Right lobe of liver (tissue), 6 donors: Measurements from ENCODE around the gene PRR16. TPM values are rescaled to one million over a fixed set of nuclear protein-coding genes. Genes with fewer than 3 reads are reported as not detected.

Source experiments
- ATAC-seq, 4 donors: fragments of 200-7000 bp; cut with Tn5 transposase; one replicate each; pipeline ENCODE4 v1.9.1; 2020; ENCODE audit warnings: mild to moderate bottlenecking in 4 of 4, moderate library complexity in 4 of 4
- DNase-seq, 3 donors: peaks; one replicate each; pipeline ENCODE4 v3.0.0-alpha.2; 2020
- H3K27ac ChIP-seq, 3 donors: fragments of 200-600 bp; one replicate each; pipeline ENCODE4 v1.8.0; 2022
- H3K27me3 ChIP-seq, 2 donors: fragments of 200-600 bp; one replicate each; pipeline ENCODE4 v1.8.0; 2022
- H3K36me3 ChIP-seq, 4 donors: fragments of 200-600 bp; sonication (generic) in 1 of 4; one replicate each; pipeline versions ENCODE4 v1.5.1 to v1.8.0; 2017 to 2022; ENCODE audit warnings: control low read depth in 1 of 4
- H3K4me1 ChIP-seq, 4 donors: fragments of 200-600 bp; sonication (generic) in 1 of 4; one replicate each; pipeline versions ENCODE4 v1.5.1 to v1.8.0; 2017 to 2022; ENCODE audit warnings: control low read depth in 1 of 4
- H3K4me3 ChIP-seq, 3 donors: fragments of 200-600 bp; one replicate each; pipeline ENCODE4 v1.8.0; 2022
- H3K9me3 ChIP-seq, 4 donors: fragments of 200-600 bp; sonication (generic) in 1 of 4; one replicate each; pipeline versions ENCODE4 v1.5.1 to v1.8.0; 2017 to 2022; ENCODE audit warnings: control low read depth in 1 of 4
- POLR2A ChIP-seq: fragments of 450-650 bp; IDR thresholded peaks from one replicate; pipeline ENCODE4 v1.6.1; 2017; ENCODE audit warnings: antibody characterized with exemption, mild to moderate bottlenecking
- WGBS: methylation state at CpG from one replicate; pipeline ENCODE4 v1.1.6; 2018; ENCODE audit warnings: low coverage, low lambda C conversion rate; ENCODE audit not compliant: insufficient coverage; ENCODE audit errors: missing lambda C conversion rate; 5-methylcytosine and 5-hydroxymethylcytosine counted together
- intact Hi-C, 2 donors: fragments of 100-400 bp; cut with DNase I; formaldehyde crosslinking; loops; one replicate each; pipeline versions ENCODE4 v1.11.2 to v1.14.1; 2022
- total RNA-seq, 6 experiments: library from RNA; depleted of rRNA in 2 of 6; stranded (reverse); fragments of >200 nt in 2 of 6; fragmentation: NEBNext Ultra II Directional in 3 of 6; extraction: Animal tissue kit (Norgen Biotek cat#: 25700) in 3 of 6; gene quantifications; one replicate each; pipeline versions ENCODE4 v1.1.0 to v1.2.4, GENCODE V29; 2016 to 2023
- TF ChIP-seq, protein P1 (sequence below), 4 donors: fragments of 200-600 bp in 3 of 4; fragments of 450-650 bp in 1 of 4; IDR thresholded peaks; one replicate each; pipeline versions ENCODE4 v1.5.1 to v1.8.0; 2016 to 2022; ENCODE audit warnings: antibody characterized with exemption in 4 of 4, mild to moderate bottlenecking in 2 of 4
- donor health status: DM: no; HTN: yes; CAD: no.
- donor health status: DM: no; HTN: no; CAD: no.
- donor health status: DM: no; HTN: no; CAD: no.
- donor health status: DM: no; HTN: yes; CAD: no.
- donor health status: DM: no; HTN: yes; CAD: no.

The PRR16 gene
- total RNA-seq, 6 experiments from 2014 or later: 0.16 to 1.2 (median 0.39) TPM; not detected in 1

GRCh38 chr5:120533581-120533980, 69.5 kb downstream of the PRR16 start:
- H3K9me3 ChIP-seq: no peaks in the 10 kb centered on the region
- no peak overlapping the region for H3K4me3 ChIP-seq
- TF ChIP-seq, protein P1, sequence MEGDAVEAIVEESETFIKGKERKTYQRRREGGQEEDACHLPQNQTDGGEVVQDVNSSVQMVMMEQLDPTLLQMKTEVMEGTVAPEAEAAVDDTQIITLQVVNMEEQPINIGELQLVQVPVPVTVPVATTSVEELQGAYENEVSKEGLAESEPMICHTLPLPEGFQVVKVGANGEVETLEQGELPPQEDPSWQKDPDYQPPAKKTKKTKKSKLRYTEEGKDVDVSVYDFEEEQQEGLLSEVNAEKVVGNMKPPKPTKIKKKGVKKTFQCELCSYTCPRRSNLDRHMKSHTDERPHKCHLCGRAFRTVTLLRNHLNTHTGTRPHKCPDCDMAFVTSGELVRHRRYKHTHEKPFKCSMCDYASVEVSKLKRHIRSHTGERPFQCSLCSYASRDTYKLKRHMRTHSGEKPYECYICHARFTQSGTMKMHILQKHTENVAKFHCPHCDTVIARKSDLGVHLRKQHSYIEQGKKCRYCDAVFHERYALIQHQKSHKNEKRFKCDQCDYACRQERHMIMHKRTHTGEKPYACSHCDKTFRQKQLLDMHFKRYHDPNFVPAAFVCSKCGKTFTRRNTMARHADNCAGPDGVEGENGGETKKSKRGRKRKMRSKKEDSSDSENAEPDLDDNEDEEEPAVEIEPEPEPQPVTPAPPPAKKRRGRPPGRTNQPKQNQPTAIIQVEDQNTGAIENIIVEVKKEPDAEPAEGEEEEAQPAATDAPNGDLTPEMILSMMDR (IDR thresholded peaks at IDR 0.05): no peak
- intact Hi-C loops: no loop called here
- ATAC-seq (no peak), DNase-seq (no peak)
- H3K27me3 ChIP-seq: no peaks in the 10 kb centered on the region
- no peaks in the 10 kb centered on the region for H3K36me3 ChIP-seq
- no peak overlapping the region for H3K27ac ChIP-seq
- 32% methylated on average over 3 of the region's 3 CpGs for WGBS
- no peaks in the 10 kb centered on the region for H3K4me1 ChIP-seq

GRCh38 chr5:120535900-120536299, 71.8 kb downstream of the PRR16 start:
- ATAC-seq (no peak), DNase-seq (no peak)
- Histone ChIP-seq H3K4me3 (no peak overlapping the region), H3K27me3 (no peaks in the 10 kb centered on the region), H3K36me3 (no peaks in the 10 kb centered on the region), H3K4me1 (no peaks in the 10 kb centered on the region), H3K27ac (no peak overlapping the region), H3K9me3 (no peaks in the 10 kb centered on the region)
- no peak for TF ChIP-seq POLR2A
- TF ChIP-seq, protein P1 (IDR thresholded peaks at IDR 0.05): no peak
- 30% methylated on average over 1 of the region's 1 CpG for WGBS
- intact Hi-C loops: no loop called here

- Histone ChIP-seq H3K4me1 (no peaks in the 10 kb centered on the region), H3K27ac (no peak overlapping the region), H3K36me3 (no peaks in the 10 kb centered on the region), H3K9me3 (no peaks in the 10 kb centered on the region), H3K27me3 (no peaks in the 10 kb centered on the region), H3K4me3 (no peak overlapping the region)
- no peak for DNase-seq
- TF ChIP-seq, protein P1 (IDR thresholded peaks at IDR 0.05): no peak
- TF ChIP-seq POLR2A: no peak
- intact Hi-C loops: no loop called here
- ATAC-seq: no peak
- WGBS: 39% methylated on average over 2 of the region's 2 CpGs
Measured at GRCh38 chr5:120538149-120538548, 74.0 kb downstream of the PRR16 start.

DNA sequence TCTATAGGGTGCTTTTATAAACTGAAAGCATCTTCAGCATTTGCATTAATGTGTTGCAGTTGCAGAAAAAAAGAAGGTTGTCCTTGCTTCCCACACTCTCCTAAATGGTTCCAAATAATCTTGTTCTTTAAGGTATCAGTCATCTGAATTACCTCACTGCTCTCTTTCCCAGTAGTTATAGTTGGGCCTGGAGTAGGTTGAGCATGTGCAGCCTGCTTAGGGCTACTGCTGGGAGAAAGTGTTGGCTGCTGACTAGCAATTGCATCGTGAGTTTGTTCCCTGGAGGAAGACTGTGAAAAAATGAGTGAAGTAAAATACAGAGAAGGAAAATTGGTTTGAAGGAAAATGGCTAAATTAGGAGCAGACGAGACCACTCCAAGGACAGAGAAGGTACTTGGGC, 74.5 kb downstream of the PRR16 start:
- Histone ChIP-seq H3K4me1 (no peaks in the 10 kb centered on the region), H3K27ac (no peak overlapping the region), H3K4me3 (no peak overlapping the region), H3K27me3 (no peaks in the 10 kb centered on the region), H3K9me3 (no peaks in the 10 kb centered on the region), H3K36me3 (no peaks in the 10 kb centered on the region)
- intact Hi-C loops: no loop called here
- DNase-seq: no peak
- 45% methylated on average over 2 of the region's 2 CpGs for WGBS
- ATAC-seq: no peak
- TF ChIP-seq, protein P1 (IDR thresholded peaks at IDR 0.05): no peak
- TF ChIP-seq POLR2A: no peak

DNA sequence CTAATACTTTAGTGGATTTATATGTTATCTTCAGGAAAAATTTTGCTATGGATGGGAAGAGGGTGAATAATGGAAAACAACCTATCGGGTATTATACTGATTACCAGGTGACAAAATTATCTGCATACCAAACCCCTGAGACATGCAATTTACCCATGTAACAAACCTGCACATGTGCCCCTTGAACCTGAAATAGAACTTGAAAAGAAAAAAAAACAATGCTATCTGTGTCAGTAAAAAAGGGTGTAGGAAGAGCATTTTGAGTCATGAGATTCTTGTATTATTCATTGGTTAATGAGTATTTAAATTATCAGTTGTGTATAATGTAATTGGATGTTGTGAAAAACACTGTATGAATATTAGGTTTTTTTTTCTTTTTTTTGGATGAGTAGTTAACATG, 75.4 kb downstream of the PRR16 start:
- TF ChIP-seq POLR2A: no peak
- TF ChIP-seq, protein P1 (IDR thresholded peaks at IDR 0.05): no peak
- no peaks in the 10 kb centered on the region for H3K36me3 ChIP-seq
- H3K27ac ChIP-seq: no peak overlapping the region
- 81% methylated on average over 1 of the region's 1 CpG for WGBS
- H3K9me3 ChIP-seq: no peaks in the 10 kb centered on the region
- no peak overlapping the region for H3K4me3 ChIP-seq
- H3K27me3 ChIP-seq: no peaks in the 10 kb centered on the region
- DNase-seq (no peak), ATAC-seq (no peak)
- no peaks in the 10 kb centered on the region for H3K4me1 ChIP-seq
- intact Hi-C loops: no loop called here
